HFF-Myc (cell line): ENCODE data around the gene KDM5A.
"Not testable (repeated sequence)": the region's sequence is repeated elsewhere in the genome, so short reads cannot be mapped to it uniquely, and the experiment has no call there.

Source experiments
- DNase-seq: peaks from one replicate; pipeline ENCODE4 v3.0.0-alpha.2; 2011; ENCODE audit warnings: low read depth; ENCODE audit errors: extremely low read depth
- H3K4me3 ChIP-seq: replicated peaks from 2 replicates; pipeline ENCODE4 v1.5.1; 2011; ENCODE audit warnings: low read depth, mild to moderate bottlenecking, control low read depth, low read length
- CTCF ChIP-seq: IDR thresholded peaks from 2 replicates; pipeline ENCODE4 v1.5.1; 2012; ENCODE audit warnings: mild to moderate bottlenecking, low read depth, low read length, control low read depth; ENCODE audit errors: missing control alignments

Gene KDM5A

GRCh38 chr12:241266-241665 lies 147.9 kb downstream of the KDM5A start:
- TF ChIP-seq CTCF: no peak
- no peak overlapping the region for H3K4me3 ChIP-seq
- no peak for DNase-seq

- no peak for TF ChIP-seq CTCF
- H3K4me3 ChIP-seq: no peak overlapping the region
- DNase-seq: no peak
Observed at GRCh38 chr12:240566-240965, 148.6 kb downstream of the KDM5A start.

GRCh38 chr12:238736-239398 lies 150.3 kb downstream of the KDM5A start:
- no peak for TF ChIP-seq CTCF
- H3K4me3 ChIP-seq: no peak overlapping the region
- no peak for DNase-seq

DNA sequence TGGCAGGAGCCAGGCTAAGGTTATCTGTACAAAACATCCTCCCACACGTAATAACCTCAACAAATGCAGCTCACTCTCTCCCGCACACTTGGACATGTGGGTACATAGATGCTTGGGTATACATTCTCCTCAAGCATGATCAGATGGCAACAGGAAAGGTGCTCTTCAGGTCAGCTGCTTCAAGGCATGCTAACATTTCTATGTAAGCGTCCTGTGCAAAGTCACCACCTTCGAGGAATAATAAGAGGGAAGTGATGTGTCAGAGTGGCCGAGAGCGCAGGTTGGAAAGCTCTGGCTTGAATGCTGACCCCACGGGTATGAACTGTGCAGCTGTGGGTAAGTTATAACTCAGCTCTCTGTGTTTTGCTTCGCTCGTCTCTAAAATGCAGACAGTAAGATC lies 151.0 kb downstream of the KDM5A start:
- DNase-seq: no peak
- no peak for TF ChIP-seq CTCF
- H3K4me3 ChIP-seq: no peak overlapping the region

GRCh38 chr12:237026-237815 lies 151.9 kb downstream of the KDM5A start:
- no peak for TF ChIP-seq CTCF
- no peak for DNase-seq
- no peak overlapping the region for H3K4me3 ChIP-seq

DNA sequence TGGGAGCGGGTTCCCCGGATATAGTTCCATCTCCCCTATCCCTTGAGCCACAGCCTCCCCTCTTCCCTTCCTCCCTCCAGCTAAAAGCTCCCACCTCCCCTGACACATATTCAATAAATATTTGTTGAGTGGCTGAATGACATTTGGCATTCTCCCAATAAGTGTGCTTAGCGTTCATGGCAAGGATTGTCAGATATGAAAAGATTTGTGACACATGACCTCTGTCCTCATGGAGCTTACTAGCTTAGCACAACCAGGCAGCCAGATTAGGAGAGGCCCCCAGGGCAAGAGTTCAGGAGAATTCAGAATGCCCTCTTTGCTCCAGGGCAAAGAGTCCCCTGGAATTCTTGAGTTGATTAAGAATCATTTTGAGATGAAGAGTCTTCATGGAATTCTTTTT lies 152.7 kb downstream of the KDM5A start:
- no peak for DNase-seq
- no peak for TF ChIP-seq CTCF

GRCh38 chr12:235967-236366 lies 153.2 kb downstream of the KDM5A start:
- H3K4me3 ChIP-seq, DNase-seq: not testable (repeated sequence)

More for the DNA sequence above, 152.7 kb downstream of the KDM5A start:
- no peak overlapping the region for H3K4me3 ChIP-seq
